ENCODE data around the gene INTS3.
"Not testable (repeated sequence)": the region's sequence is repeated elsewhere in the genome, so short reads cannot be mapped to it uniquely, and the experiment has no call there.

The INTS3 gene

GRCh38 chr1:153754266-153754665, 26.4 kb downstream of the INTS3 start:
- no peak for DNase-seq

GRCh38 chr1:153760440-153760839, 32.6 kb downstream of the INTS3 start:
- no peak for DNase-seq

- DNase-seq = no peak
Observed at GRCh38 chr1:153763365-153764225, 35.7 kb downstream of the INTS3 start.

GRCh38 chr1:153764310-153764709, 36.5 kb downstream of the INTS3 start:
- no peak for DNase-seq

- DNase-seq = not testable (repeated sequence)
Observed at GRCh38 chr1:153766663-153767062, 38.8 kb downstream of the INTS3 start.

GRCh38 chr1:153767519-153767918, 39.7 kb downstream of the INTS3 start:
- no peak for DNase-seq

GRCh38 chr1:153768316-153769181, 40.7 kb downstream of the INTS3 start:
- no peak for DNase-seq

GRCh38 chr1:153769221-153769620, 41.4 kb downstream of the INTS3 start:
- DNase-seq = no peak

GRCh38 chr1:153770797-153771196, 42.9 kb downstream of the INTS3 start:
- DNase-seq = no peak

GRCh38 chr1:153771261-153771660, 43.4 kb downstream of the INTS3 start:
- DNase-seq = no peak

- DNase-seq = no peak
Observed at GRCh38 chr1:153771841-153772593, 44.2 kb downstream of the INTS3 start.

- no peak for DNase-seq
Observed at GRCh38 chr1:153773096-153773921, 45.5 kb downstream of the INTS3 start.

- no peak for DNase-seq
Observed at GRCh38 chr1:153774026-153774595, 46.3 kb downstream of the INTS3 start.

GRCh38 chr1:153774780-153775457, 47.1 kb downstream of the INTS3 start, which contains the start of gene SLC27A3:
Gene SLC27A3 (plus strand): TSS chr1:153775407. CDS start chr1:153775498, 91 bp downstream.
- no peak for DNase-seq

GRCh38 chr1:153775458-153776327, 47.8 kb downstream of the INTS3 start:
- no peak for DNase-seq

- no peak for DNase-seq
Observed at GRCh38 chr1:153776352-153776751, 48.5 kb downstream of the INTS3 start.

GRCh38 chr1:153776845-153777370, 49.1 kb downstream of the INTS3 start:
- DNase-seq = no peak

- no peak for DNase-seq
Observed at GRCh38 chr1:153777648-153778047, 49.8 kb downstream of the INTS3 start.

- no peak for DNase-seq
Observed at GRCh38 chr1:153778051-153778823, 50.4 kb downstream of the INTS3 start.
